ENCODE measurements around the gene LRP3.
"Not testable (repeated sequence)": the region's sequence is repeated elsewhere in the genome, so short reads cannot be mapped to it uniquely, and the experiment has no call there.

LRP3 gene

DNA sequence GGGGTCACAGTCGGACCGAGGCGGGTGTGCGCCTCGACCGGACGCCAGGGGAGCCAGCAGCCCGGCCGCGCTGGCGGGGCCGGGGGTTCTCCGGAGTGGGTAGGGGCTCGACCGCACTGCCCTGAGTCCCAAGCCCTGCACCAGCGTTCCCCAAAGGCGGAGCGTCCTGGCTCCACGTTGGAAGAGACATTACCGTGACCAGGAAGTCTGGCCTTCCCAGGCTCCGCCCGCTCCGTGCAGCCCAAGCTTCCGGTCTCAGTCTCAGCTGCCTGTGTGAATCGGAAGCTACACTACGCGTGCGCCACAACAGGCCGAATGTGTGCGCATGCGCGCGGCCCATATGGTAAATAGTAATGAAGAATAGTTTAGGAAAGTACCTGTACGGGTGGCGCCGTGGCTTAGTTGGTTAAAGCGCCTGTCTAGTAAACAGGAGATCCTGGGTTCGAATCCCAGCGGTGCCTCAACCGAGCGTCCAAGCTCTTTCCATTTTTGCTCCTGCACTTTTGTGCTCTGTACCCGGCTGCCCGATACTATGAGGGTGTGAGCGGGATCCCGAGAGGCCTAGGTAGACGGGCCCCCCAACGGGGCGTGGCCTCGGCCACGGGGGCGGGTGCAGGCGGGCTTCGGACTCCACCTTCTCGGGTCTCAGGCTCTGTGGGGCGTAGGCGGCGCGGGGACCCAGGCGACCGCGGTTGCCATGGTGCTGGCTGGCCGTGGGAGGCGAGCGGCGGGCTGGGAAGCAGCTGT is 17.3 kb upstream of the LRP3 start:
- DNase-seq, result peak; percentile 99

DNA sequence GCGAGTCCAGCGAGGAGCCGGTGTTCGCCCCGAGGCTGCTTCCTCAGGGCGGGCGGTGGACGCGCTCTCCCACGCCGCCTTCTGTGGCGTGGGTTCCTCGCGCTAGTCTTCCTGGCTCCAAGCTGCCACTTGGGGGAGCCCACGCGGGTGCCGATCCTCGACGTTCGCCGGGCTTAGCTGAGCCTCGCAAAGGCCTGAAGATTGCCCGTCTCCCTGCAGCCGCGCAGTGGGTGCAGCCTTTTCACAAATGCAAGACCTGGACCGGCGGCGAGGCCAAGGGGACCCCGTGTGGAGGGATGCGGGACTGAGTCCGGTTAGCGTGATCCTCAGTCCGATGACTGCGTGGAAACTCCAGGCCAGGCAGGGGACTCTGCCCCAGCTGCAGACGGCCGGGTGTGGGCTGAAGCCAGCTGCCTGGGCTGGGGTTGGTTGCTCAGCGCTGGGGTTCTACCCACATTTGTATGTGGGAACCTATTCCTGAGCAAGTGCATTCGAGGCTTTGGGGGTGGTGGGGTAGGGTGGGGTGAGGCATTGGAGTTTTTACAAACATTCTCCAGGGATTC is 16.6 kb upstream of the LRP3 start:
- no peak for DNase-seq

DNA sequence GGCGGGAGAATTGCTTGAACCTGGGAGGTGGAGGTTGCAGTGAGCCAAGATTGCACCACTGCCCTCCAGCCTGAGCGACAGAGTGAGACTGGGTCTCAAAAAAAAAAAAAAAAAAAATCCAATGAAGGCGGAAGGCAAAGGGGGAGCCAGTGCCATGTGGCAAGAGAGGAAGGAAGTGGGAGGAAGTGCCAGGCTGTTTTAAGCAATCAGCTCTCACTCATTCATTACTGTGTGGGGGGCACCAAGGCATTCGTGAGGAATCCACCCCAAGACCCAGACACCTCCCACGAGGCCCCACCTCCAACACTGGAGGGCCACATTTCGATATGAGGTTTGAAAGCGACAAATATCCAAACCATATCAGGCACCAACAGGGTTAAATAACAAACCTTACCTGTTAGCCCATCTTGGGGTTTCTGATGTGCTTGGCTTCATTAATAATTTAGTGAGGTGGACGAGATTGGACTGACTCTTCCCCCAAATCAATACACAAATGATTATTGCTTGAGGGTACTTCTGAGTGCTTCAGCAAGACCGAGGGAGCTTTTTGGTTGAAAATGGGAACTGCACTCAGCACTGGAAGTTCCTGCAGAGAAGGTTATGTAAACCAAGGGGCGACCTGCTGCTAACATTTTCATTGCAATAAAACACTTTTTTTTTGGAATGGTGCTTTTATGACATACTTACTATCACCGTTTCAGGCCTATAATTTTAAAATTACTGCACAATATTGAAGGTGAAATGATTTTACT is 7.5 kb upstream of the LRP3 start:
- DNase-seq, result no peak

DNA sequence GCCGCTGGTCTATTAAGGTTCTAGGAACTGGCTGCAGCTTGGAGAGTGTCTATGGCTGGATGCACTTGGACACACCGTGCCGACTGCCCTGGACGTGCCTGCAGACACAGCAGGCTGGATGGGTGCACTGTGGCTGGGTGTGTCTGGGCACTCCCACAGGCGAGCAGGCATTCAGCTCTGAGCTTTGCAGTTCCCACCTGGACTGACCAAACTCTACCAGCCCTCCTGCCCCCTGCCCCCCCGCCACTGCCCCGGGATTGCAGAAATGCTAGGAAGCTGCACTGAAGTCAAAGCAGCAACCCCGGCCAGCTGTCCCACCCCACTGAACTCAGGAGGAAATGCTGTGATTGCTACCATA is 7.0 kb upstream of the LRP3 start:
- no peak for DNase-seq

DNA sequence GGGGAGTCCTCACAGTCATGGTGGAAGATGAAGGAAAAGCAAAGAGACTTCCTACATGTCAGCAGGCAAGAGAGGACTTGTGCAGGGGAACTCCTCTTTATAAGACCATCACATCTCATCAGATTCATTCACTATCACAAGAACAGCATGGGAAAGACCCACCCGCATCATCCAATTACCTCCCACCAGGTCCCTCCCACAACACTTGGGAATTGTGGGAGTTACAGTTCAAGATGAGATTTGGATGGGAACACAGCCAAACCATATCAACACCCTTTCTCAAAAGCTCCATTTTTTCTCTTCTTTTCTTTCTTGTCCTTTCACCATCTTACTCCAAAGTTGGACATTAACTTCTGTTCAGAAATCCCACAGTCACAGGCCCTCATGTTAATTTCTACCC is 4.7 kb upstream of the LRP3 start:
- DNase-seq, result no peak

DNA sequence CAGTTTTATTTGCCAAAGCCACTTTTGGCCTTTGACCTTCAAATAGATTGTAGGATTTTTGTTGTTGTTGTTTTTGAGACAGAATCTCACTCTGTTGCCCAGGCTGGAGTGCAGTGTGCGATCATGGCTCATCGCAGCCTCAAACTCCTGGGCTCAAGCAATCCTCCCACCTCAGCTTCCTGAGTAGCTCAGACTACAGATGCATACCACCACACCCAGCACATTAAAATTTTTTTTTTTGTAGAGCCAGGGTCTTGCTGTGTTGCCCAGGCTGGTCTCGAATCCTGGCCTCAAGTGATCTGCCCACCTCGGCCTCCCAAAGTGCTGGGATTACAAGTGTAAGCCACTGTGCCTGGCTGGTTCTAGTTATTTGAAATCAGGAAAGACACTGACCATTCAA is 3.0 kb upstream of the LRP3 start:
- not testable (repeated sequence) for DNase-seq

DNA sequence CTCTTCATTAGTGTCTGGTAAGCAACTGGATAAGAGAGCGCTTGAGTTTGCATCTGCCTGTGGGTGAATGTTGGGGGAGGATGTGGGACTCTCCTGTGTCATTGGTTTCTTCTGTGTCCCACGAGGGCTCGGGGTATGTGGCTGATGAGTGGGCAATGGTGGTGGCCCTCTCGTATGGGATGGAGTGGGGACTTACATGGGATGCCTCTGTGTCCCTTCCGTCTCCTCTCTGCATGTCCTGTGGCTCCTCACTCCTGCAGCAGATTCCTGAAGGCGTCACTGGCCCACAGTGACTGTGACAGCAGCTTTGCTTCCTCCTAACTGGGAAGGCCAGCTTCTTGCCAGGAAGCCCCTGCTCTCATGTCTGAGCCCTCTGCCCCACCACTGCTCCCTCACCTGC is 2.6 kb upstream of the LRP3 start:
- no peak for DNase-seq

DNA sequence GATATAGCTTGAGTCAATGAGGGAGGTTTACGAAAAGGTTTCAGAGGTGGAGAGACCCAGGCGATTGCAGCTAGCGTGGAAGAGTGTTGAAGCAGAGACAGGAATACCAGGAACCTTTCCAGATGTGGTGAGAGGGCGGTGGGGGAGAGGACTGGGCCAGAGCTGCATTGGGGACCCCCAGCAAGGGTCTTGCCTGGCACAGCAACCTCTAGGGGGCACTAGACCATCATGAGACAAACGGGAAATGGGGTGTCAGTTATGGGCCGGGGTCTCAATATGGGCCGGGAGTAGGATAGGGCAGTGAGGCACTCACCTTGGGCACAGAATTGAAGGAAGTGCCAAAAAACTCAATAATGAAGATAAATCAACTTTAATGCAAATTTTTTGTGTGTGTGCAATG is 2.1 kb upstream of the LRP3 start:
- DNase-seq, result no peak

DNA sequence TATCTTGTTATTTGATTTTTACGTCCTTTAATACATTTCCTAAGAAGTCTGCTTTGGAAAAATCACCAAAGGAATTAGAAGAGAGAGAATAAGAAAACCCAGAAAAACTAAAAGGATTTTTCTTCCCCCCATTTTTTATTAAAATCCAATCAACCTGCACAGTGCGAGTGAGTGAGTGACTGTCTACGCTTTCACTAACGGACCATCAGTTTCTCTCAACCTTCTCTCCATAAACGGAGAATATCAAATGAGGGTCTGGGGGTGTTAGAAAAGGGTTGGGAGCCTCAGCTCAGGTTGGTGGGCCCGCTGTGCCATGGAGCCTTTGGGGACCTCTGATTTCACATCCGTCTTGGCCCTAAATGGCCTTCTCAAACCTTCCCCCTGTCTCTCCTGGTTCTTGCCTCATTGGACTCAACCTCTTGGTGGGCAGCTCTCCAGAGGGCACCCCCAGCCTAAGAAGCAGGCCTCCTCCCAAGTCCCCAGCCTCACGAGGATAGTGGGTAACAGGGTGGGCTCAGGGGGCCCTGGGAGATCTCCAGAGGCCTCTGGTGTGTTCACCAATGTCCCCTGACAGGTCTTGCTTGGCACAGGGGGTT is 763 bp upstream of the LRP3 start:
- no peak for DNase-seq

DNA sequence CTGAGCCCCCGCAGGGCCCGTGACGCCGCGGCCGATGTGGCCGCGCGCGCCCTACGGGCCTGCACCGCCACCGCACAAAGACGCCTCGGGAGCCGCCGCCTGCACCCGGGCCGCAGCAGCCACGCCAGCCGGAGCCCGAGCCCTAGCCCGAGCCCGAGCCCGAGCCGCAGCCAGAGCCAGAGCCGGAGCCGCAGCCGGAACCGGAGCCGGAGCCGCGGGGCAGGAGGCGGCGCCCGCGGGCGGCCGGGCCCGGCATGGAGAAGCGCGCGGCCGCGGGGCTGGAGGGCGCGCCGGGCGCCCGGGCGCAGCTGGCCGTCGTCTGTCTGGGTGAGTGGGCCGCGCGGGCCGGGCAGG is 379 bp downstream of the LRP3 start:
- DNase-seq, result no peak

DNA sequence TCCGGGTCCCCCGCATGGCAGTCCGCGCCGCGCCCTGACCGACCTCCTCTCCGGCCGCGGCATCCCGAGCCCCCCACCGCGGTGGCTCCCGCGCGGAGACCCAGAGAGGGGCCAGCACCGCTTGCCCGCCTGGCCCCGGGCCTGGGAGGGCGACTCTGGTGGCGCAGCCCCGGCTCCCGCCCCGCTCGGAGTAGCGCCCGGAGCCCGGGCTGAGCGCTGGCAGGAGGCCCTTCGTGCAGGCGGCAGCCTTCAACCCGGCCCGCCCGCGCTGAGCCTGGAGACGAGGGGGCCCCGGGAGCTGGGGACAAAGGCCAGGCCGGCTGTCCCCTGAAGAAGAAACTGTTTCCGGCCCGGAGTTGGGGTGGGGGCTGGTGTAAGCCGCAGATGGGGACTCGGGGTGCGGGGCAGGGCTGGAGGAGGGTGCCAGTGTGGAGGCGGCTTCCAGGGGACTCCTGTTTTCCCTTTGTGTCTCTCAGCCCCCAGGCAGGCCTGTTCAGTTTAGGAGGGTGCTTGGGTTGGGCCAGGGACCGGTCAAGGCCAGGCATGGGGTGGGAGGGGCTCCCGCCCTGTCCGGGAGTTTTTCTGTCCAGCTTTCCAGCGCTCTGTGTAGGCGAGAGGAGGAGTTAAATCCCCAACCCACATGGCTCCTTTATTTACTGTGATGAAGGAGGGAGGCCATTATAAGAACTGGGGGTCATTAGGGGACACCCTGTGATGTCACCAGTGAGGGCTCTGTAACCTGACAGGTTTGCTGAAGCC is 935 bp downstream of the LRP3 start:
- no peak for DNase-seq

DNA sequence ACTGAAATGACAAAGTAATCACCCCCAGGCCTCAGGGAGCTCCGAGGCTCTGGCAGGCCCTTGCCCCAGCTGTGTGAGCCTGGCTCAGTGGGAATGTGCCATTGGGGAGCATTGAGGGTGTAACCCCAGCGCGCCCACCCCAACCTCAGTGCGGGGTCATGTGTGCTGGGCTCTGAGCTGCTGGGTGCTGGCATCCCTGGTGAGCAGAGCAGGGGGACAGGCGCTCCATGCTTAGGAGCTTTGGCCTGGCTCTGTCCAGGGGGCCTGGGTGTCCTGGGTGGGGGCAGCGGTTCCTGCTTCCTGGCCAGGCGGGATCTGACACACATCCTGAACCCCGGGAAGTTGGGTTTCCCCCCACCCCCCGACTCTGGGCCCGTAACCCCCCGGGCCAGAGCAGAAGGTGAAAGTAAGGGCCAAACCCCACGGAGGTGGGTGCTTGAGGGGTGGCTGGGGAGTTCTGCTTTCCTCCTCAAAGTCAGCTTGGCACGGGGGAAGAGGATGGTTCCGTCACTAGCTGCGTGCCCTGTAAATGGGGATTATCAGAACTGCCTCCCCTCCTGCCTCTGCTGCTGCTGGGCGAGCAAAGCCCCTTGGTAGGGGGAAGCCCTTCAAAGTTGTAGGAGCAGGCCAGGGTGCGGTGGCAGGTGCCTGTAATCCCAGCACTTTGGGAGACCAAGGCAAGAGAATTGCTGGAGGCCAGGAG is 1.7 kb downstream of the LRP3 start:
- DNase-seq, result no peak

DNA sequence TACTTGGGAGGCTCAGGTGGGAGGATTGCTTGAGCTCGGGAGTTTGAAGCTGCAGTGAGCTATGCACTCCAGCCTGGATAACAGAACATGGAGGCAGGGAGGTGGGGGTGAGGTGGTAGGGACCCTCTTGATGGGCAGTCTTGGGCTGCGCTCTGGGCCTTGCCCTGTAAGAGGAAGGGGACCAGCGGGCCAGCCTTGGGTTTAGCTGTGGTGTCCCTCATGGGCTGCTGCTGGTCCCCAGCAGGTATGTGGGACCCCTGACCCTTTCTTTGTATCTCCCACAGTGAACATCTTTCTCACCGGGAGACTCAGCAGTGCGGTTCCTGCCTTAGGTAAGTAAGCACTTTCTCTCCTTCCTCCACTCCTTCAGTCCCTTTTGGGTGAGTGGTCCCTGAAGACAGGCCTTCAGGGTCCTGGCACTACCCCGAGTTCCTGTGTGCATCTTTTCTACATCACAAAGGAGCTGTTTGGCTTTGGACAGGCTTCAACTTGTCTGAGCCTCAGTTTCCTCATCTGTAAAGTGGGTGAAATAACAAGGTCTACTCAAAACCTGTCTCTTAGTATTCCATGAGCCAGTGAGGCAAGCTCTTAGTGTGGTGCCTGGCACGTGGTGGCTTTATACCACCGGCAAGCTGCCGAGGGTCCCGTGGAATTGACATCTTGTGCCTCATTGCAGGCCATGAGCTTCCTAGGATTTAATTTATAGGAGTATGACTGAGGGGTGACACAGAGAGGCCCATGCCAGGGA is 2.5 kb downstream of the LRP3 start:
- no peak for DNase-seq

DNA sequence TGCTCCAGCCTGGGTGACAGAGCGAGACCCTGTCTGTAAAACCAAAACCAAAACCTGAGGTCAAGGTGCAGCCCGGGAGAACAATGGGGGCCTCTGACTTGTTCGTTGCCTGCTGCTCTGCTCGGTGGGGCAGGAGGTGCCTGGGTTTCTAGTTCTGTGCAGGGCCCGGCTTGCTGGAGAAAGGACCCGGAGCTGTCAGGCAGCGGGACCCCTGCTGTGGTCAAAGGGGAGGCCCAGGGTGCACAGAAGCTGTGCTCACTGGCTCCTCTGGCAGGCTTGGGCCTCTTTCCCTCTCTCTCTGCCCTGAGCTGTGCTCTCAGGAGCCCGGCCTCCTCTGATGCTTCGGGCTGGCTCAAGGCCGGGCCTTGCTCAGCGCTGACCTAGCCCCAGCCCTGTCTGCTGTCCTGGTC is 3.5 kb downstream of the LRP3 start:
- no peak for DNase-seq

DNA sequence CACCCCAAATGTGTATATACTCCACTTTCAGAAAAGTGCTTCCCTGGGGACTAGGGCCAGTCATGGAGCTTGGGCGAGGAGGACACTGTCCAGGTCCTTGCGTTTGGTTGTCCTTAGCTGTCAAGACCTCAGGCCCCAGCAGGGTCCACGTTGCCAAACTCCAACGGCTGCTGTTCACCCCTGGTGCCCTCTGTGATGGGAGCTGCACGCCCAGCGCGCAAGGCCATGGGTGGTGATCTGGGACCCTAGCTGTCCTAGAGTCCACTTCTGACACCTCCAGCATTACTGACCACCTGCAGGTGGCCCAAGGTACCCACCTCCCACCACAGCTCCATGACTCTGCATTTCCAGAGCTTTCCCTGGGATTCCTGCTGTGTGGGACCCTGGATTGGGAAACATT is 4.0 kb downstream of the LRP3 start:
- DNase-seq, result no peak

DNA sequence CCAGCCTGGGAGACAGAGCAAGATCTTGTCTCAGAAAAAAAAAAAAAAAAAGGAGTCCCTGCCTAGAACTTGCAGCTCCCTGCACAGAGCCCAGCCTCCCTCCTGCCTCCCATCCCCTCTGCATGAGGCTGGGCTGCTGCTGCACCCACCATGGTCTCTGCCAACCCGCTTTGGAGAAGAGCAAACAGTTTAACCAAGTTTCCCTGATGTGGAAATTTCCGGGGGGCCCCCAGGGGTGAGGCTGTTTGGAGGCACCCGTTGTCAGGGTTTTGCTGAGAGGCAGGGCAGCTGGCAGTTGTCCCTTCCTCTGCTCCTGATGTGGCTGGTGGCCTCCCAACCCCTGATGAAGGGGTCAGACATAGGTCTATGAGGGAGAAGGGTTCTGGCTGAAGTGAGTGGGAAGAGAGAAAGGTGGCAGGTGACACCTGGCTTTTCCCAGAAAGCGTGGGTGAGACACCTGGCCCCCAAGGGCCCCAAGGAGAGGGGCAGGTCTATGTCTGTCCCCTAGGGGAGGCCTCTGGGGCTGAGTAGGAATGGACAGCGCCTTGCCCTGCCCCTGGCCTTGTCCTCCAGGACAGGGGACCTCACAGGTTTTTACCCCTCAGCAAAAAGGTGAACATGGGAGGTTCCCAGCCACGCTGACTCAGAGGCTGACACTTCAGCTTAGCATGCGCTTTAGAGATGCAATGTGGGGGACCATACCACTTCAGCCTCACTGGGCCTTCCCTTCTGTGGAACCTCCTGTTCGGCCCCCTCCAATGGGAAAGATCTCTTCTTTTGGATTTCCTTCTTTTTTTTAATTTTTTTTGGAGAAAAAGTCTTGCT is 5.5 kb downstream of the LRP3 start:
- no peak for DNase-seq

DNA sequence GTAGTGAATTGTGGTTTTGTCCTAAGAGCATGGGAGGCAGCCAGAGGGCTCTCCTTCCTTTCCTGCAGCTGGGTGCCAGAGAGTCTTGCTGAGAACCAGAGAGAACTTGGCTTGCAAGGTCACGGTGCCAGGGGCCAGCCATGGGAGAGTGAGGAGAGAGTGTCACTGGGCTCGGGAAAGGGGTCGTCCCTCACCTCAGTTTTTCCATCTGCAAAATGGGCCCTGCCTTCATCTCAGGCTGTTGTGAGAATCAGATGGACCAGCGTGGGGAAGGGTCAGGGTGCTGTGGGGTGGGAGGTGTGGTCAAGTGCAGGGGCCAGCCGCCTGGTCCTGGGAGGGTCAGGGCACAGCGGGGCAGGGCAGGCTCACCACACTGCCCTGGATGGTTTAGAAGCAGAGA is 7.3 kb downstream of the LRP3 start:
- DNase-seq, result no peak

DNA sequence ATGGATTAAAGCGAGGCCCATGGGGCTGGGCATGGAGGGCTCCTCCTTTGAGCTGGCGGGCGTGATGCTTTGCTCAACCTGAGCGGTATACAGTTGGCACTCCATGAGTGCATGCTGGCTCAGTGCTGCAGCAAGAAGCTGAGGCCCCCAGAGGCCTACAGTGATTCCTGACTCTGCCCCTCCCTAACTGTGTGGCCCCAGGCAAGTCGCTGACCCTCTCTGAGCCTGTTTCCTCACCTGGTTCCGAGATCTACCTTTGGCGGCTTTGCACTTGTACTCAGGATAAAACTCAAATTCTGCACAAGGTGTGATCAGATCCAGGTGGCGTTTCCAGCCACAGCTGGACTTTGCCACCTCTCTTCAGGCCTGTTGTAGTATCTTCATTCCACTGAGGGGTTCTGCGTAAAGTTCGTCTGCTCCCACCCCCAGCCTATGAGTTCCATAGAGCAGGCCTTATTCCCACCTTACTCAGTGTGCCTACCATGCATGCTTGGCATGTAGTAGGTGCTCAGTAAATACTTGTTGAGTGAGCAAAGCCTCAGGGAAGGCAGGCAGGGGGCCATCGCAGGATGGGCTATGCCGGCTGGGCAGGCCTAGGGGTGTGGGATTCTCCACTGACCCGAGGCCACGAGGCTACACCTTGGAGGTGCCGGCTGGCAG is 7.9 kb downstream of the LRP3 start:
- DNase-seq, result no peak

DNA sequence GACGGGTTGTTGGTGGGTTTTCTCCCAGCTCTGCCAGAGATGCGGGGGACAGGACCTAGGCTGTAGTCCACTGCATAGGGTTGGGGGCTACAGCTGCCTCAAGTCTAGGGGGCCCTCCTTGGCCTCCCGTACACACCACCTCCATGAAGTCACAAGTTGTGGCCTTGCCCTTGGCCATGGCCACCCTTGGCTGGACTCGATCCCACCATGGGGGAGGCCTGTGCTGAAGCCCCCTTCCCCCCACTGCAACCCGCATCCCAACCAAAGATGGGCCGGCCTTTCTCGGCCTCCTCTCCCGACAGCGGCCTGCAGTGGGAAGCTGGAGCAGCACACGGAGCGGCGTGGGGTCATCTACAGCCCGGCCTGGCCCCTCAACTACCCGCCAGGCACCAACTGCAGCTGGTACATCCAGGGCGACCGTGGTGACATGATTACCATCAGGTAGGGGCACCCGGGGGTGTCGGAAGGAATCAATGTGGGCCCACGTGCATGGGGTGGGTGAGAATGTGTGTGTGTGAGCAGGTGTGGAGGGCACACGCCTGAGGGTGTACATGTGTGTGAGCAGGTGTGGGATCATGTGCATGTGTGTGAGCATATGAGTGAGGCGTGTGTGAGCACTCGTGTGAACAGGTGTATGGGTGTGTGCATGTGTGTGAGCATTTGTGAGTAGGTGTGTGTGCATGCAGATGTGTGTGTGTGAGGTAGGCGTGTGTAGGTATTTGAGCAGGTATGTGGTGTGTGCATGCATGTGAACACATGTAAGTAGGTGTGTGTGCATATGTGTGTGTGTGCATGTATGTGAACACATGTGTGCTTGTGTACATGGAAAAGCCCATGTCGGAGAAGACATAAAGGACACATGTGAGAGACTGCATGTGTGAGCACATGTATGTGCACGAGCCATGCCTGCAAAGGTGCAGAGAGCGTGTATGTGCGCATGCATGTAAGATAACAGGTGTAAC is 8.7 kb downstream of the LRP3 start:
- DNase-seq, result no peak
